DOHH2 (cell line): ENCODE results near the gene HHLA2.

Experiments
- H3F3A ChIP-seq: fragments of 200-600 bp; sonication (generic), shearing (Covaris generic); 2 replicates; pipeline ENCODE4 v1.6.0; 2016; ENCODE audit warnings: antibody characterized with exemption, mild to moderate bottlenecking; ENCODE audit not compliant: control insufficient read depth, insufficient read depth
- H3K27ac ChIP-seq: fragments of 200-600 bp; sonication (generic); 2 replicates; pipeline ENCODE4 v1.5.1; 2014; ENCODE audit warnings: low read depth, mild to moderate bottlenecking, low read length, moderate library complexity
- H3K27me3 ChIP-seq: fragments of 200-600 bp; sonication (generic); 2 replicates; pipeline ENCODE4 v1.6.1; 2014; ENCODE audit warnings: mild to moderate bottlenecking, low read length, mixed read lengths; ENCODE audit not compliant: control insufficient read depth
- H3K36me3 ChIP-seq: fragments of 200-600 bp; sonication (generic); 2 replicates; pipeline ENCODE4 v1.6.1; 2014; ENCODE audit warnings: mild to moderate bottlenecking, low read length, moderate library complexity, mixed read lengths; ENCODE audit not compliant: control insufficient read depth
- H3K4me1 ChIP-seq: fragments of 200-600 bp; sonication (generic); 2 replicates; pipeline ENCODE4 v1.6.1; 2014; ENCODE audit warnings: mild to moderate bottlenecking, low read length, mixed read lengths; ENCODE audit not compliant: control insufficient read depth
- H3K4me2 ChIP-seq: fragments of 200-600 bp; sonication (generic); 2 replicates; pipeline ENCODE4 v1.6.0; 2014; ENCODE audit warnings: mild to moderate bottlenecking, low read length, moderate library complexity
- H3K4me3 ChIP-seq: fragments of 200-600 bp; sonication (generic); 2 replicates; pipeline ENCODE4 v1.5.1; 2014; ENCODE audit warnings: mild to moderate bottlenecking, low read length, mixed read lengths
- H3K79me2 ChIP-seq: fragments of 200-600 bp; sonication (generic); 2 replicates; pipeline ENCODE4 v1.6.1; 2014; ENCODE audit warnings: mild to moderate bottlenecking, low read length, mixed read lengths; ENCODE audit not compliant: control insufficient read depth
- H3K9me2 ChIP-seq: fragments of 200-600 bp; sonication (generic); replicated peaks from 2 replicates; pipeline ENCODE4 v1.6.1; 2014; ENCODE audit warnings: mild to moderate bottlenecking, low read length, mixed read lengths; ENCODE audit not compliant: control insufficient read depth
- H3K9me3 ChIP-seq: fragments of 200-600 bp; sonication (generic); 2 replicates; pipeline ENCODE4 v1.6.1; 2014; ENCODE audit warnings: antibody characterized with exemption, low read length, mixed read lengths; ENCODE audit not compliant: control insufficient read depth, insufficient read depth
- H4K20me1 ChIP-seq: fragments of 200-600 bp; sonication (generic); 2 replicates; pipeline ENCODE4 v1.6.0; 2014; ENCODE audit warnings: low read depth, mild to moderate bottlenecking, antibody characterized with exemption, low read length, moderate library complexity; ENCODE audit not compliant: control insufficient read depth, insufficient read depth
- EZH2phosphoT487 ChIP-seq: fragments of 200-600 bp; sonication (generic); IDR thresholded peaks from 2 replicates; pipeline ENCODE4 v1.6.1; 2017; ENCODE audit warnings: borderline replicate concordance, mild to moderate bottlenecking, antibody characterized with exemption, low read length, moderate library complexity, mixed read lengths
- TF ChIP-seq, protein P1 (sequence below): fragments of 200-600 bp; sonication (generic); IDR thresholded peaks from one replicate; pipeline ENCODE4 v1.5.1; 2014; ENCODE audit warnings: antibody characterized with exemption, mild to moderate bottlenecking, low read depth, low read length; ENCODE audit not compliant: poor library complexity, severe bottlenecking

Gene HHLA2

DNA sequence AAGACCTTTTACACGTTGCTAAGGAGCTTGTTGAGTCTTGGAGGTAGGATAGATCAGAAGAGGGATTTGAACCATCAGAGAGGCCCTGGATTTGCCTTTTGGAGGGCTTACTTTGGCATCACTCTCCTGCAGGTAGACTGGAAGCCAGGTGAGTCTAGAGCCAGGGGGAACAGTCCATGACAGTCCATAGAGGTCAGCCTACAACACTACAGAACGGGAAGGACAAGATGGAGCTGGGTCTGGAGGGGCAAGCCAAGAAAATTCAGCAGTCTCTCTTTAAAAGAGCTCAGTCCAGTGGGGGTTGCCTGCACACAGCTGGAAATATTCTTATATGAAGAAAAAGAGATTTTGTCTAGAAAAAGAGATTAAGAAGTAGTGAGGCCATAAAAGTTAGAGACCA, 60.7 kb downstream of the HHLA2 start:
- Histone ChIP-seq H3K4me1 (no peaks in the 10 kb centered on the region; the same call in 1 of the 2 replicates), H3K9me2 (no peaks in the 10 kb centered on the region), H3K4me2 (no peak overlapping the region), H3K36me3 (no peaks in the 10 kb centered on the region), H3K4me3 (no peak overlapping the region), H3K9me3 (no peaks in the 10 kb centered on the region), H3K27ac (no peak overlapping the region), H4K20me1 (no peaks in the 10 kb centered on the region), H3F3A (no peaks in the 10 kb centered on the region), H3K27me3 (no peaks in the 10 kb centered on the region), H3K79me2 (no peaks in the 10 kb centered on the region)
- TF ChIP-seq, protein P1, sequence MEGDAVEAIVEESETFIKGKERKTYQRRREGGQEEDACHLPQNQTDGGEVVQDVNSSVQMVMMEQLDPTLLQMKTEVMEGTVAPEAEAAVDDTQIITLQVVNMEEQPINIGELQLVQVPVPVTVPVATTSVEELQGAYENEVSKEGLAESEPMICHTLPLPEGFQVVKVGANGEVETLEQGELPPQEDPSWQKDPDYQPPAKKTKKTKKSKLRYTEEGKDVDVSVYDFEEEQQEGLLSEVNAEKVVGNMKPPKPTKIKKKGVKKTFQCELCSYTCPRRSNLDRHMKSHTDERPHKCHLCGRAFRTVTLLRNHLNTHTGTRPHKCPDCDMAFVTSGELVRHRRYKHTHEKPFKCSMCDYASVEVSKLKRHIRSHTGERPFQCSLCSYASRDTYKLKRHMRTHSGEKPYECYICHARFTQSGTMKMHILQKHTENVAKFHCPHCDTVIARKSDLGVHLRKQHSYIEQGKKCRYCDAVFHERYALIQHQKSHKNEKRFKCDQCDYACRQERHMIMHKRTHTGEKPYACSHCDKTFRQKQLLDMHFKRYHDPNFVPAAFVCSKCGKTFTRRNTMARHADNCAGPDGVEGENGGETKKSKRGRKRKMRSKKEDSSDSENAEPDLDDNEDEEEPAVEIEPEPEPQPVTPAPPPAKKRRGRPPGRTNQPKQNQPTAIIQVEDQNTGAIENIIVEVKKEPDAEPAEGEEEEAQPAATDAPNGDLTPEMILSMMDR, result no peak
- no peak for TF ChIP-seq EZH2phosphoT487

DNA sequence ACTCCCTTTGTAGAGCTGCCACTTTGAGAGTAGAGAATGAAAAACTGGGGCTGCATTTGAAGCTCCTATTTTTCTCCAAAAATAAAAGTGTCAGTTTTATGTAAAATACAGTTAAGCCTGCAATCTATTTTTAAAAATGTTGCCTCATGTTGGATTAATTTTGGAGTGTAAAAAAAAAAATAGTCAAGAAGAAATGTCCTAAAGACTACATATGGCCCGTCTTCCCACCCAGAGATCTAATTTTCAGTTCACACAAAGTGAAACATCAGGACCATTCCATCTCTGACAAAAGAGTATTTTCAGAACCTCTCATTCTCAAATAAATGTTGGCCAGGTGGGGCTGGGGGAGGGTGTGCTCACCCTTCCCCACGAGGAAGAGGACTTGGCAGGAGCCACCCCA, 62.7 kb downstream of the HHLA2 start:
- Histone ChIP-seq H3K9me2 (no peaks in the 10 kb centered on the region), H3K4me1 (no peaks in the 10 kb centered on the region; the same call in 1 of the 2 replicates), H3K4me2 (no peak overlapping the region), H3K4me3 (no peak overlapping the region), H3F3A (no peaks in the 10 kb centered on the region), H3K9me3 (no peaks in the 10 kb centered on the region), H4K20me1 (no peaks in the 10 kb centered on the region), H3K79me2 (no peaks in the 10 kb centered on the region), H3K27ac (no peak overlapping the region), H3K27me3 (no peaks in the 10 kb centered on the region), H3K36me3 (no peaks in the 10 kb centered on the region)
- TF ChIP-seq, protein P1, result no peak
- no peak for TF ChIP-seq EZH2phosphoT487

DNA sequence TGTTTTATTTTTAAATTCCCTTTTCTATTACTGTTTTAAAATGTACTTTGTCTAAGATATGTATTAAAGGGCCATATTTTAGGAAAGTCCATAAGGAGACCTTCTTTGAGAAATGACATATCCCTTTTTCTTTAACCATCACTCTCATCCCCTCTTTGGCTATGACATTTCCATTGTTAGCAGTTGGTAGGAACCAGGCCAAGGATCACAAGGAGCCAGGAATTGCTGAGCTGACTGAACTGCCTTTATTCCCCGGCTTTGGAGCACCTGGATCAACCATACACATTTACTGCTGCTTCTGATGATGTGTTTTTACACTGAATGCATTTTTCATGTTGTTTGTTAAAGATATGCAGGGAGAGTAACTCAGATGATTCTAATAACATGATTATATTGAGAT, 79.7 kb downstream of the HHLA2 start:
- Histone ChIP-seq H4K20me1 (no peaks in the 10 kb centered on the region), H3K4me3 (no peak overlapping the region), H3K27me3 (no peaks in the 10 kb centered on the region), H3K4me2 (no peak overlapping the region), H3K79me2 (no peaks in the 10 kb centered on the region), H3K9me3 (no peaks in the 10 kb centered on the region), H3K9me2 (no peaks in the 10 kb centered on the region), H3K27ac (no peak overlapping the region), H3K4me1 (no peaks in the 10 kb centered on the region), H3K36me3 (no peaks in the 10 kb centered on the region), H3F3A (no peaks in the 10 kb centered on the region)
- TF ChIP-seq, protein P1, result no peak
- TF ChIP-seq EZH2phosphoT487, result no peak

DNA sequence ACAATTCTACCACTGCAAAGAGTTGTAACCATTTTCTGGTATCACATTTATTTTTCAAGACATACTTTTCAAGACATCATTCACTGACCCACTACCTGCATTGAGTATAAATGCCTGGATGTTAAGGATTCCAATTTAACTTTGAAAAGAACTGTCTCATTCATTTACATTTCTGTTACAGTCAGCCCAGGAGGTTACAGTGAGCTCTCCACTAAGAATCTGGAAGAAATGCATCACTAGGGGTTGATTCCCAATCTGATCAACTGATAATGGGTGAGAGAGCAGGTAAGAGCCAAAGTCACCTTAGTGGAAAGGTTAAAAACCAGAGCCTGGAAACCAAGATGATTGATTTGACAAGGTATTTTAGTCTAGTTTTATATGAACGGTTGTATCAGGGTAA, 81.0 kb downstream of the HHLA2 start:
- Histone ChIP-seq H3K4me2 (no peak overlapping the region), H3K79me2 (no peaks in the 10 kb centered on the region), H3K9me3 (no peaks in the 10 kb centered on the region), H3K27ac (no peak overlapping the region), H3F3A (no peaks in the 10 kb centered on the region), H4K20me1 (no peaks in the 10 kb centered on the region), H3K4me3 (no peak overlapping the region), H3K4me1 (no peaks in the 10 kb centered on the region), H3K9me2 (no peaks in the 10 kb centered on the region), H3K36me3 (no peaks in the 10 kb centered on the region), H3K27me3 (no peaks in the 10 kb centered on the region)
- TF ChIP-seq EZH2phosphoT487, result no peak
- TF ChIP-seq, protein P1, result no peak
